GM19463 (cell line): Measurements from ENCODE around the gene TEC.
"Not testable (repeated sequence)": the region's sequence is repeated elsewhere in the genome, so short reads cannot be mapped to it uniquely, and the experiment has no call there.

Source experiments
- ATAC-seq: cut with Tn5 transposase; IDR thresholded peaks from one replicate; pipeline ENCODE4 v1.9.1; 2021; ENCODE audit warnings: mild to moderate bottlenecking, moderate library complexity; ENCODE audit not compliant: unreplicated experiment

The TEC gene

GRCh38 chr4:48243887-48244286, 25.8 kb downstream of the TEC start:
- no peak for ATAC-seq

GRCh38 chr4:48243429-48243828, 26.2 kb downstream of the TEC start:
- no peak for ATAC-seq

DNA sequence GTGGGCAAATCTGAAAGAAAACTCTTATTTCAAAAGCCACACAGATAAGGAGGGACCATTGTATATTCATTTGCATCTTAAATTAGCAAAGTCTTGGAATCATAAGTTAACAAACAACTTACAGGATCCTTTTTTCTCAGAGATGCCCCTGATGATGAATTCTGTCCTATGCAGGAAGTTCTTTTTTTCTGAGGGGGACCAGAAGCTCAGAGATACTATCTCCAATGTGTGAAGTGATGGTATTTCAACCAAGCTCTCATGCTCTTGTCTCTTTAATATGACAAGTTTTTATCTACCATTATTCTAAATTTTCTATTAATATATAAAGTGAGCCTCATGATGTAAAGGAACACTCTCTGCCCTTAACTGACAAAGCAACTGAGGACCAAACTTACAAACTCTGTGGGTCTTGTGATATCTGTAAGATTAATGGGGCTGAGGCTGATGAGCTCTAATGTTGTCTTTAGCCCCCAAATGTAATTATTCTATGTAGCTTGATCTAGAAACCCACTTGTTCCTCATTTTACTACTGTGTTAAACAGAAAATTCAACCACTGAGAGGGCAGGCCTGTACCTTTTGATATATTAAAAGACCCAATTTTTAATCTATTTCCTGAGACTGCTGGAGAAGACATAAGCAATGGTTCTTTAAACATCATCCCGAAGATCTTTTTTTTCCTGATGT, 27.0 kb downstream of the TEC start:
- ATAC-seq, result no peak

- no peak for ATAC-seq
These were observed 27.9 kb downstream of the TEC start for GRCh38 chr4:48241731-48242130.

- ATAC-seq, result no peak
These were observed 31.5 kb downstream of the TEC start for GRCh38 chr4:48237996-48238645.

DNA sequence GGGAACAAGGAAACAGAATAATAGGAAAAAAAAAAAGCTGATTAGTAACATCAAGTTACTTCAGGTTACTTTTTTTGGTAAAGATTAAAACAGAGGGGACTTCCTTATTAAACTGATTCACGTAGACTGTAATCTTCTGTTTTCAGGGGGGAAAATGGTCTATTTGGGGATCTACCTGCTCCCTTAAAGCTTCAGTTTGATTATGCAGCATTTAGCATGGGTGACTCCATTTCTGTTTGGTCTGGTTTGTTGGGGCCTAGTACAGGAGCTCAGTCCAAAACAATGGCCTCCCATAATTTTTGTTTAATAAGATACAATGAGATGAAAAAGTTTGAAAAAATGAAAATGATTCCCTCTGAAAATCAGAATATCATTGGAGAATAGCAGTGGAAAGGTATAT, 34.6 kb downstream of the TEC start:
- no peak for ATAC-seq

- ATAC-seq, result no peak
These were observed 35.1 kb downstream of the TEC start for GRCh38 chr4:48234575-48234974.

GRCh38 chr4:48228949-48229348, 40.7 kb downstream of the TEC start:
- no peak for ATAC-seq

DNA sequence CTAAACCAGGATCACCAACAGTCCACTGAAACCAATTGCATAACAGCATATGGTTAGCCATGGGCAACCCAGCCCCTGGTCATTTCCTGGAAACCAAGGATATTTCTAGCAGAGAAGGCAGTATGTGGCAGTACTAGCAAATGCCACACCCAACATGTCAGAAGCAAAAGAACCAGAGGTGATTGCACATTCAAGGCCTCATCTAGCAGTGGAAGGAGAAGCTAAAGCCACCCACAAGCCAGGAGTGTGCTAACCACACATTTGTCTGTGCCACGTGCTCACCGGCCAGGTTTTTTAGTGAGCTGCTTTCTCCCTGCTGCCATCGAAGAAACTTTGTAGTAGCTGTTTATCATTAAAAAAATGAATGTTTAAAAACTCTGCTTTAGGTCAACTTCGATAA, 42.0 kb downstream of the TEC start:
- ATAC-seq, result peak; percentile 40

DNA sequence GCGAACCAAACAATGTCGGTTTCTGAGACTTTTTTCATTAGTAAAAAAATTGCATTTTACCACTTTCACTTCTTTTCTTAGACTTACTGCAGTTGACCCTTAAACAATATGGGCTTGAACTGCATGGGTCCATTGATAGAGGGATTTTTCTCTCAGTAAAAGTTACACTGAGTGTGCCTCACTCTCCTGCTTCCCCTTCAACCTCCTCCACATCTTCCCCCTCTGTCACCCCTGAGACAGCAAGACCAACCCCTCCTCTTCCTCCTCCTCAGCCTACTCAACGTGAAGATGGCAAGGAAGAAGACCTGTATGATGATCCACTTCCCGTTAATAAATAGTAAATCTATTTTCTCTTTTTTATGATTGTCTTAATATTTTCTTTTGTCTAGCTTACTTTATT, 43.4 kb downstream of the TEC start:
- no peak for ATAC-seq

DNA sequence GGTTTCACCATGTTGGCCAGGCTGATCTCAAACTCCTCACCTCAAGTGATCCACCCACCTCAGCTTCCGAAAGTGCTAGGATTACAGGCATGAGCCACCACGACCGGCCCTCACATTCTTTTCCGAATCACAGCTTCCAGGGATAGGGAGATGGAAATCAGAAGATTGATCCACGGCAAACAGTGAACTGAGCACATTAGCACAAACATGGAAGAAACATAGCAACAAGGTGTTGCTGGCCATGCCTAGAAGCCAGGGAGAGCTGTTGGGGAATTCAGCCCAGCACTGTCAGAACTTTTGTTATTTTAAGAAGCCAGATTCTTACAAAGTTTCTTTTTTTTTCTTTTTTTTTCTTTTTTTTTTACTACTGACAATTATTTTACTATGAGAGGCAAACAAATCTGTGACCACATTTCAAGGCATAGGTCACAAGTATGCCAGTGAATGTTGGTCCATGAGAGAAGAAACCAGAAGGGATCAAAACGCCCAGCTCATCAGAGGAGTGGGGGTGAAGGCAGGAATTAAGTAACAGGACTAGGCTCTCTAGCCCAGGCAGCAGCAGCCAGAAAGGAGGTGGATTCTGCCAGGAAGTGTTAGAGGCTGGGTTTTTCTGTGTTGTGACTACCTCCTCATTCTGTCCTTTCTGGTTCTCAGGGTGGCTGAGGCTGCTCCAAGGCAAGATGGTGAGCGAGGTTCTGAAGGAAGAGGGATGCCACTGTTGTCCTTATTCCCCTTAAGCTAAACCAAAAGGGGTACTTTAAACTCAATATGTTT, 44.1 kb downstream of the TEC start:
- no peak for ATAC-seq

DNA sequence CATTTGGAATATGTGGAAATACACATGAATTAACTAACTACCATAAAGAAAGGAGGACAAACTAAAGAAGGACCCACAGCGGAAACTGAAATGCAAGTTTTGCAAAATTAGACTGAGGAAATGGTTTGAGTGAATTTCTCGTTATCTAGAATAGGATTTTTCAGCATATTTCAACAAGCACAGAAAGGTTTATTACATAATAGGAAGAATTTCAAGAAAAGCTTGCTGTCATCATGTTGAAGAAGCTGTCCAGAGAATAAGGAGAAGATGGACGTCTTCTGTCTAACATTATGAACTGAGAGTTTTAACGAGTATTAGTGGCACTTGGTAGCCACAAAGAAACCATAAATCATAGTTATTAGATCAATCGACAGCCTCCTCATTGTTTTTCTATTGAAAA, 45.0 kb downstream of the TEC start:
- ATAC-seq, result no peak

DNA sequence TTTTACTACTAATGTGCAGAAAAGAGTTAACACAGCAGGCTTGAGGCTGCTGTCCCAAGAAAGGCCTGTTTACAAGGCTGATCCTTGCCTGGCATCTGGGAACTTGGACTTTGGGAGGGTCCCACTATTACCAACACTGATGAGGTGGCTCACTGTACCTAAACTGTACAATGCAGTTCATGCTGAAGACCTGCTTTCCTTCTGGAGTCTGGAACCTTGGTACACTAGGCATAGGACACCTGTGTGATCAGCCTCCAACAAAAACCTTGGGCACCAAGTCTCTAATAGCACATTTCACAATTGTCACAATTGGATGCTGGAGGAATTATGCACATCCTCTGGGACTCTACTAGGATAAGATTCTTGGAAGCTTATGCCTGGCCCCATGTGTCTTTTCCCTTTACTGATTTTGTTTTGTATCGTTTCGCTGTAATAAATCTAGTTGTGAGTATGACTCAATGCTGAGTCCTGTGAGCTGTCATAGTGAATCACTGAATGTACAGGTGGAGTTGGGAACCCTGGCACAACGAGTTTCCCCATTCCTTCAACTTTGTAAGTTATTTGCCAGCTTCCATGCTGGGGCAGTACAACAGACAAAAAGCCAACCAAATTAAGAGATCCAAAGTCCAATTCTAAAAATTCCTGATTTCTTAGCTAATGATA, 45.9 kb downstream of the TEC start:
- ATAC-seq, result no peak

GRCh38 chr4:48222491-48222890, 47.1 kb downstream of the TEC start:
- no peak for ATAC-seq

DNA sequence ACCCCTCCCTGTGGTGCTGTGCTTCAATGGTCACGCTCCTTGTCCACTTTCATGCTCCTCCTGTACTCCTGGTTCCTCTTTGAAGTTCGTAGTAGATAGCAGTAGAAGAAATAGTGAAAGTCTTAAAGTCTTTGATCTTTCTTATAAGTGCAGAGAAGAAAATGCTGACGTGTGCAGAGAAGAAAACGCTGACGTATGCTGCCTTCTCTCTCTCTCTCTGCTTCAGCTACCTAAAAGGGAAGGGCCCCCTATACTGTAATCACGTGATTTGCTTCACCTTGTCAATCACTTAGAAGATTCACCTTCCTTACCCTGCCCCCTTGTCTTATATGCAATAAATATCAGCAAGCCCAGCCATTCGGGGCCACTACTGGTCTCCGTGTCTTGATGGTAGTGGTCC, 50.2 kb downstream of the TEC start:
- ATAC-seq, result not testable (repeated sequence)

GRCh38 chr4:48216563-48216962, 53.1 kb downstream of the TEC start:
- ATAC-seq, result no peak

GRCh38 chr4:48215977-48216376, 53.7 kb downstream of the TEC start:
- no peak for ATAC-seq

DNA sequence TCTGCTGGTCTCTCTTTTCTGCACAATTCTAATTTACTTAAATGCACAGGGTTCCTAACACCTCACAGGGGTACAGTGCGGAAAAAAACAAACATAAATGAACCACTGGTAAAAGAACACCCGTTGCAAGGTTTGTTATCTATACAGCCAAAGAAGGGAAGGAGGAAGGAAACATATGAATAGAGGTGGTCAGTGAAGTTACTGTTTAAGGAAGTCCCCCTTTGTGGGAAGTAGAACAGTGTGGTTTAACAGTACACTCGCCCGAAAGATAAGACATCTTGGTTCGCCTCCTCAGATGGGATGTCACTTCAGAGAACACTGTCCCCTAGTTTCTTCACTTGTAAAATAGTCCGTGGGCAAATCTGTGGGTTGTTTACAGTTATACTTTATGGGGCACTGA, 57.5 kb downstream of the TEC start:
- peak; percentile 80 for ATAC-seq

- ATAC-seq, result no peak
These were observed 58.7 kb downstream of the TEC start for GRCh38 chr4:48210966-48211328.

DNA sequence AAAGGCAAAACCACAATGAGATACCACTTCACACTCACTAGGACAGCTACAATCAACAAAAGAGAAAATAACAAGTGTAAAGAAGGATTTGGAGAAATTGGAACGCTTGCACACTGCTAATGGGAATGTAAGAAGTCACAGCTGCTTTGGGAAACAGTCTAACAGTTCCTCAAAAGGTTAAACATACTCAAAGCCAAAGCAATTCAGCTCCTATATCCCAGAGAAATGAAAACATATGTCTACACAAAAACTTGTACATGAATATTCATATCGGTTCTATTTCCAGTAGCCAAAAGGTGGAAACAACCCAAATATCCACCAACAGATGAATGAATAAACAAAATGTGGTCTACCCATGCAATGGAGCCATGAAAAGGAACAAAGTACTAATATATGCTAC, 64.0 kb downstream of the TEC start:
- ATAC-seq, result no peak

DNA sequence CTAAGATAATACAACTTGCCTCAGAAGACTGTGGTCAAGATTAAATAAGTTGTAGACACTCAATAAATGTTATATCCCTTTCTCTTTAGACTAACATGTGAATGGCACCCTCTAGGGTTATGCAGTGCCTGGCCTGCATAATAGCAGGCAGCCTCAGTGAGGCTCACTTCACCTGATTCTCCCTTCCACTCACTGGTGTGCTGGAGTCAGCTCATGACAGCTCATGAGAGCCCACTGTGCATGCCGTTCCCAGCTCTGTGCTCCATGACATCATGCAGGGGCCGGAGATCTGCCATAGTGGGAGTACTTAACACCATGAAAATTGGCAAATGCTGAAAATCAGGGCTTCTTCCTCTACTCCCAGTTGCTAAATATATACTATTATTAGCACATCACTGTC, 64.5 kb downstream of the TEC start:
- ATAC-seq, result peak; percentile 24

DNA sequence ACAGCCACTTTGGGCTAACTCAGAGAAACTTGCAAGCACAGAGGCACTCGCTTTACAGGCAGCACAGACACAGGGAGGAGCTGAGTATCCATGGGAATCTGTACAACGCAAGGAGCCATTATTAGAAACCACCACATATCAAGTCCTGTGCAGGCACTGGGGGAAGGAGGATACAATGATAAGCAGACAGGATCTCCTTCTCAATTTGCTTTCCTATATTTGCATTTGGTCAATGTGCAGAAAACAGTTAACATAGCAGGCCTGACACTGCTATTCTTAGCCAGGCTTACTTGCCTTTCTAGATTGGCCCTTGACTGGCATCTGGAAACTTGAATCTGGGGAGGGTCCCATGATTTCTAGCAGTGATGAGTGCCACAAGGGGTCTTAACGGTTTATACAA, 65.8 kb downstream of the TEC start:
- ATAC-seq, result peak; percentile 37
